ENCODE data around the gene IGSF3. TPM values are rescaled to one million over a fixed set of nuclear protein-coding genes. Genes with fewer than 3 reads are reported as not detected.

Gene IGSF3
- total and polyA plus RNA-seq, 2 experiments from 2014 or later = 7.3 to 37.8 TPM

GRCh38 chr1:116708255-116708900 lies 40.8 kb upstream of the IGSF3 start:
- Histone ChIP-seq H3K79me2 (replicated peaks; ENCODE audit: insufficient read depth) (no peaks in the 10 kb centered on the region), H3K4me3 (no peak overlapping the region), H3K9me2 (ENCODE audit: insufficient read depth) (no peaks in the 10 kb centered on the region), H4K20me1 (replicated peaks; ENCODE audit: insufficient read depth) (no peaks in the 10 kb centered on the region), H3K4me2 (no peak overlapping the region), H3K36me3 (ENCODE audit: insufficient read depth) (no peaks in the 10 kb centered on the region), H3F3A (replicated peaks; ENCODE audit: low read depth) (peaks cover 9% of the 10 kb centered on the region), H3K27me3 (ENCODE audit: insufficient read depth) (no peaks in the 10 kb centered on the region), H2AFZ (peak overlapping the region; percentile 81; the same call in 1 of the 2 replicates), H3K4me1 (ENCODE audit: insufficient read depth) (peaks cover 27% of the 10 kb centered on the region), H3K27ac (ENCODE audit: low read depth) (no peak overlapping the region)
- H3K27ac Mint-ChIP-seq = no peak overlapping the region
- DNase-seq (ENCODE audit: low spot score) = no peak
- peaks cover 10% of the 10 kb centered on the region for H3K36me3 Mint-ChIP-seq (ENCODE audit: low read depth)
- H3K4me1 Mint-ChIP-seq = peaks cover 38% of the 10 kb centered on the region
- ATAC-seq = no peak
- peaks cover 17% of the 10 kb centered on the region for H3K9me3 Mint-ChIP-seq
- H3K4me3 Mint-ChIP-seq = no peak overlapping the region
- H3K27me3 Mint-ChIP-seq (ENCODE audit: insufficient read depth, low read depth, poor library complexity) = peaks cover 5% of the 10 kb centered on the region
- no peak for TF ChIP-seq STAT1 (IDR thresholded peaks at IDR 0.05; ENCODE audit: unreplicated experiment)
- TF ChIP-seq, protein P1, sequence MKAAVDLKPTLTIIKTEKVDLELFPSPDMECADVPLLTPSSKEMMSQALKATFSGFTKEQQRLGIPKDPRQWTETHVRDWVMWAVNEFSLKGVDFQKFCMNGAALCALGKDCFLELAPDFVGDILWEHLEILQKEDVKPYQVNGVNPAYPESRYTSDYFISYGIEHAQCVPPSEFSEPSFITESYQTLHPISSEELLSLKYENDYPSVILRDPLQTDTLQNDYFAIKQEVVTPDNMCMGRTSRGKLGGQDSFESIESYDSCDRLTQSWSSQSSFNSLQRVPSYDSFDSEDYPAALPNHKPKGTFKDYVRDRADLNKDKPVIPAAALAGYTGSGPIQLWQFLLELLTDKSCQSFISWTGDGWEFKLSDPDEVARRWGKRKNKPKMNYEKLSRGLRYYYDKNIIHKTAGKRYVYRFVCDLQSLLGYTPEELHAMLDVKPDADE (IDR thresholded peaks at IDR 0.05) = no peak
- TF ChIP-seq ZNF114 (CRISPR knock-in tag; IDR thresholded peaks at IDR 0.05) = no peak
- no peak for TF ChIP-seq POLR2AphosphoS5 (IDR thresholded peaks at IDR 0.05; ENCODE audit: low read depth)
- TF ChIP-seq, protein P2, sequence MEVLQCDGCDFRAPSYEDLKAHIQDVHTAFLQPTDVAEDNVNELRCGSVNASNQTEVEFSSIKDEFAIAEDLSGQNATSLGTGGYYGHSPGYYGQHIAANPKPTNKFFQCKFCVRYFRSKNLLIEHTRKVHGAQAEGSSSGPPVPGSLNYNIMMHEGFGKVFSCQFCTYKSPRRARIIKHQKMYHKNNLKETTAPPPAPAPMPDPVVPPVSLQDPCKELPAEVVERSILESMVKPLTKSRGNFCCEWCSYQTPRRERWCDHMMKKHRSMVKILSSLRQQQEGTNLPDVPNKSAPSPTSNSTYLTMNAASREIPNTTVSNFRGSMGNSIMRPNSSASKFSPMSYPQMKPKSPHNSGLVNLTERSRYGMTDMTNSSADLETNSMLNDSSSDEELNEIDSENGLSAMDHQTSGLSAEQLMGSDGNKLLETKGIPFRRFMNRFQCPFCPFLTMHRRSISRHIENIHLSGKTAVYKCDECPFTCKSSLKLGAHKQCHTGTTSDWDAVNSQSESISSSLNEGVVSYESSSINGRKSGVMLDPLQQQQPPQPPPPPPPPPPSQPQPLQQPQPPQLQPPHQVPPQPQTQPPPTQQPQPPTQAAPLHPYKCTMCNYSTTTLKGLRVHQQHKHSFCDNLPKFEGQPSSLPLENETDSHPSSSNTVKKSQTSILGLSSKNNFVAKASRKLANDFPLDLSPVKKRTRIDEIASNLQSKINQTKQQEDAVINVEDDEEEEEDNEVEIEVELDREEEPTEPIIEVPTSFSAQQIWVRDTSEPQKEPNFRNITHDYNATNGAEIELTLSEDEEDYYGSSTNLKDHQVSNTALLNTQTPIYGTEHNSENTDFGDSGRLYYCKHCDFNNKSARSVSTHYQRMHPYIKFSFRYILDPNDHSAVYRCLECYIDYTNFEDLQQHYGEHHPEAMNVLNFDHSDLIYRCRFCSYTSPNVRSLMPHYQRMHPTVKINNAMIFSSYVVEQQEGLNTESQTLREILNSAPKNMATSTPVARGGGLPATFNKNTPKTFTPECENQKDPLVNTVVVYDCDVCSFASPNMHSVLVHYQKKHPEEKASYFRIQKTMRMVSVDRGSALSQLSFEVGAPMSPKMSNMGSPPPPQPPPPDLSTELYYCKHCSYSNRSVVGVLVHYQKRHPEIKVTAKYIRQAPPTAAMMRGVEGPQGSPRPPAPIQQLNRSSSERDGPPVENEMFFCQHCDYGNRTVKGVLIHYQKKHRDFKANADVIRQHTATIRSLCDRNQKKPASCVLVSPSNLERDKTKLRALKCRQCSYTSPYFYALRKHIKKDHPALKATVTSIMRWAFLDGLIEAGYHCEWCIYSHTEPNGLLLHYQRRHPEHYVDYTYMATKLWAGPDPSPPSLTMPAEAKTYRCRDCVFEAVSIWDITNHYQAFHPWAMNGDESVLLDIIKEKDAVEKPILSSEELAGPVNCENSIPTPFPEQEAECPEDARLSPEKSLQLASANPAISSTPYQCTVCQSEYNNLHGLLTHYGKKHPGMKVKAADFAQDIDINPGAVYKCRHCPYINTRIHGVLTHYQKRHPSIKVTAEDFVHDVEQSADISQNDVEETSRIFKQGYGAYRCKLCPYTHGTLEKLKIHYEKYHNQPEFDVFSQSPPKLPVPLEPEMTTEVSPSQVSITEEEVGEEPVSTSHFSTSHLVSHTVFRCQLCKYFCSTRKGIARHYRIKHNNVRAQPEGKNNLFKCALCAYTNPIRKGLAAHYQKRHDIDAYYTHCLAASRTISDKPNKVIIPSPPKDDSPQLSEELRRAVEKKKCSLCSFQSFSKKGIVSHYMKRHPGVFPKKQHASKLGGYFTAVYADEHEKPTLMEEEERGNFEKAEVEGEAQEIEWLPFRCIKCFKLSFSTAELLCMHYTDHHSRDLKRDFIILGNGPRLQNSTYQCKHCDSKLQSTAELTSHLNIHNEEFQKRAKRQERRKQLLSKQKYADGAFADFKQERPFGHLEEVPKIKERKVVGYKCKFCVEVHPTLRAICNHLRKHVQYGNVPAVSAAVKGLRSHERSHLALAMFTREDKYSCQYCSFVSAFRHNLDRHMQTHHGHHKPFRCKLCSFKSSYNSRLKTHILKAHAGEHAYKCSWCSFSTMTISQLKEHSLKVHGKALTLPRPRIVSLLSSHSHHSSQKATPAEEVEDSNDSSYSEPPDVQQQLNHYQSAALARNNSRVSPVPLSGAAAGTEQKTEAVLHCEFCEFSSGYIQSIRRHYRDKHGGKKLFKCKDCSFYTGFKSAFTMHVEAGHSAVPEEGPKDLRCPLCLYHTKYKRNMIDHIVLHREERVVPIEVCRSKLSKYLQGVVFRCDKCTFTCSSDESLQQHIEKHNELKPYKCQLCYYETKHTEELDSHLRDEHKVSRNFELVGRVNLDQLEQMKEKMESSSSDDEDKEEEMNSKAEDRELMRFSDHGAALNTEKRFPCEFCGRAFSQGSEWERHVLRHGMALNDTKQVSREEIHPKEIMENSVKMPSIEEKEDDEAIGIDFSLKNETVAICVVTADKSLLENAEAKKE (CRISPR knock-in tag; IDR thresholded peaks at IDR 0.05) = no peak
